ENCODE measurements around the gene PLCG1. TPM values are rescaled to one million over a fixed set of nuclear protein-coding genes. Genes with fewer than 3 reads are reported as not detected.

PLCG1 gene
- total RNA-seq, 1 experiment from 2014 or later: 45.6 TPM

- no peak for TF ChIP-seq ZBTB33 (IDR thresholded peaks at IDR 0.05; ENCODE audit: extremely low read depth, insufficient replicate concordance, low read length)
Measured at GRCh38 chr20:41192575-41192974, 55.2 kb downstream of the PLCG1 start (continued).

- Histone ChIP-seq H3K9me3 (ENCODE audit: control insufficient read depth in 1 of 2, insufficient read depth in 1 of 2, low read depth in 1 of 2, low read length in 2 of 2) (peaks cover 4 to 14% of the 10 kb centered on the region in 2 experiments; a peak in 3 of 4 replicates), H3K27ac (ENCODE audit: low read depth, low read length) (no peak overlapping the region), H4K20me1 (ENCODE audit: insufficient read depth) (no peaks in the 10 kb centered on the region), H3K9ac (ENCODE audit: low read length) (no peak overlapping the region), H3K4me2 (ENCODE audit: low read length) (no peak overlapping the region), H3K36me3 (ENCODE audit: control insufficient read depth in 1 of 2, insufficient read depth in 2 of 2, low read length in 2 of 2) (no peaks in the 10 kb centered on the region), H3K79me2 (ENCODE audit: insufficient read depth, low read length) (no peaks in the 10 kb centered on the region), H3K9me2 (ENCODE audit: insufficient read depth) (no peaks in the 10 kb centered on the region), H2AFZ (ENCODE audit: low read depth, low read length, poor library complexity, severe bottlenecking) (no peak overlapping the region), H3K4me1 (ENCODE audit: control insufficient read depth in 1 of 2, insufficient read depth in 2 of 2, low read length in 2 of 2) (no peaks in the 10 kb centered on the region), H3K4me3 (replicated peaks in 1 of 2; ENCODE audit: low read depth in 1 of 2, low read length in 2 of 2) (no peak overlapping the region), H3K27me3 (ENCODE audit: insufficient read depth, low read length) (no peaks in the 10 kb centered on the region)
- DNase-seq (ENCODE audit: low read depth, low spot score) (no peak), ATAC-seq (no peak)
- intact Hi-C loops (cut with micrococcal nuclease): no loop called here
- RAD21 ChIA-PET (ENCODE audit: low non-redundant PET in 1 of 2, low total read pairs in 2 of 2, uncharacterized antibody in 2 of 2, unreplicated experiment in 2 of 2): no interaction called here
- CTCF ChIA-PET: interaction anchor here (1.4 to 1.6 kb wide), 2 partner anchors 24 to 36 kb away, joined by 3 to 5 read pairs; no protein-coding TSS in a partner anchor
- POLR2A ChIA-PET: no interaction called here
- BruUV-seq (replicated peaks): no TSS peak
- TF ChIP-seq ATF3 (IDR thresholded peaks at IDR 0.05) (no peak), CBX3 (IDR thresholded peaks at IDR 0.05; ENCODE audit: low read depth) (no peak), EGR1 (IDR thresholded peaks at IDR 0.05; ENCODE audit: low read depth) (no peak), RAD21 (IDR thresholded peaks at IDR 0.05; ENCODE audit: low read depth) (no peak), POLR2A (IDR thresholded peaks at IDR 0.05; ENCODE audit: borderline replicate concordance, extremely low read depth, insufficient read depth, insufficient read length) (no peak), EZH2 (IDR thresholded peaks at IDR 0.05) (no peak), EZH2phosphoT487 (IDR thresholded peaks at IDR 0.05; ENCODE audit: borderline replicate concordance) (no peak), FOSL1 (IDR thresholded peaks at IDR 0.05; ENCODE audit: low read depth) (no peak), SP1 (IDR thresholded peaks at IDR 0.05; ENCODE audit: low read depth) (no peak)
Measured at GRCh38 chr20:41196653-41197225, 59.4 kb downstream of the PLCG1 start.
